Measurements from ENCODE around the gene HKDC1.

HKDC1 gene

DNA sequence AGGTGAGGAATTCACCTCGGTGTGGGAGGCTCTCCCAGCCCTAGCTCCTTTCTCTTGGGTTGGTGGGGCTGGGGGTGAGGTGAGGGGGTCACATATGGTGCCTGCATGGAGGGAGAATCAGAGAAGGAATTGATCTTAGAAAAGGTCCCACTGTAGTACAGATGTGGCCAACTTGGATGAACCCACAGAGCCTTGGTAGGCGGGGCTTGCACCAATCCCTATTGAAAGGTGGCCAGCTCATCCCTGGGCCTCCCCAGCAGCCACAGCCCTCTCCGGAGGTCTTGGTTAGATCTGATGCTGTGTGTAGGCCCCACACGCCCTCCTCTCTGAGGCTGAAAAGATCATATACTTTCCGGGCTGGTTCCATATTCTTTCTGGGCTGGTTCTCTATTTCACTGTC lies 19.0 kb downstream of the HKDC1 start:
- TF ChIP-seq ZNF560 (tag by site-specific recombination; IDR thresholded peaks at IDR 0.05; ENCODE audit: borderline replicate concordance), result no peak
- TF ChIP-seq ZNF274 (IDR thresholded peaks at IDR 0.05; ENCODE audit: low read length), result no peak
- TF ChIP-seq ZNF274 (tag by site-specific recombination; IDR thresholded peaks at IDR 0.05; ENCODE audit: borderline replicate concordance), result no peak
- TF ChIP-seq, protein P1, sequence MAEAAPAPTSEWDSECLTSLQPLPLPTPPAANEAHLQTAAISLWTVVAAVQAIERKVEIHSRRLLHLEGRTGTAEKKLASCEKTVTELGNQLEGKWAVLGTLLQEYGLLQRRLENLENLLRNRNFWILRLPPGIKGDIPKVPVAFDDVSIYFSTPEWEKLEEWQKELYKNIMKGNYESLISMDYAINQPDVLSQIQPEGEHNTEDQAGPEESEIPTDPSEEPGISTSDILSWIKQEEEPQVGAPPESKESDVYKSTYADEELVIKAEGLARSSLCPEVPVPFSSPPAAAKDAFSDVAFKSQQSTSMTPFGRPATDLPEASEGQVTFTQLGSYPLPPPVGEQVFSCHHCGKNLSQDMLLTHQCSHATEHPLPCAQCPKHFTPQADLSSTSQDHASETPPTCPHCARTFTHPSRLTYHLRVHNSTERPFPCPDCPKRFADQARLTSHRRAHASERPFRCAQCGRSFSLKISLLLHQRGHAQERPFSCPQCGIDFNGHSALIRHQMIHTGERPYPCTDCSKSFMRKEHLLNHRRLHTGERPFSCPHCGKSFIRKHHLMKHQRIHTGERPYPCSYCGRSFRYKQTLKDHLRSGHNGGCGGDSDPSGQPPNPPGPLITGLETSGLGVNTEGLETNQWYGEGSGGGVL (tag by site-specific recombination; IDR thresholded peaks at IDR 0.05), result no peak
- no peak for TF ChIP-seq OVOL3 (tag by site-specific recombination; IDR thresholded peaks at IDR 0.05)
- TF ChIP-seq, protein P2, sequence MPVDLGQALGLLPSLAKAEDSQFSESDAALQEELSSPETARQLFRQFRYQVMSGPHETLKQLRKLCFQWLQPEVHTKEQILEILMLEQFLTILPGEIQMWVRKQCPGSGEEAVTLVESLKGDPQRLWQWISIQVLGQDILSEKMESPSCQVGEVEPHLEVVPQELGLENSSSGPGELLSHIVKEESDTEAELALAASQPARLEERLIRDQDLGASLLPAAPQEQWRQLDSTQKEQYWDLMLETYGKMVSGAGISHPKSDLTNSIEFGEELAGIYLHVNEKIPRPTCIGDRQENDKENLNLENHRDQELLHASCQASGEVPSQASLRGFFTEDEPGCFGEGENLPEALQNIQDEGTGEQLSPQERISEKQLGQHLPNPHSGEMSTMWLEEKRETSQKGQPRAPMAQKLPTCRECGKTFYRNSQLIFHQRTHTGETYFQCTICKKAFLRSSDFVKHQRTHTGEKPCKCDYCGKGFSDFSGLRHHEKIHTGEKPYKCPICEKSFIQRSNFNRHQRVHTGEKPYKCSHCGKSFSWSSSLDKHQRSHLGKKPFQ (tag by site-specific recombination; IDR thresholded peaks at IDR 0.05), result no peak
- no peak for TF ChIP-seq GLIS1 (tag by site-specific recombination; IDR thresholded peaks at IDR 0.05)
- no peak for TF ChIP-seq ZNF626 (tag by site-specific recombination; IDR thresholded peaks at IDR 0.05)
- no peak for TF ChIP-seq KLF10 (tag by site-specific recombination; IDR thresholded peaks at IDR 0.05)
- no peak for TF ChIP-seq ZNF37A (tag by site-specific recombination; IDR thresholded peaks at IDR 0.05)
- TF ChIP-seq ZBTB7A (tag by site-specific recombination; IDR thresholded peaks at IDR 0.05; ENCODE audit: low read depth), result no peak
- no peak for TF ChIP-seq ZBTB20 (tag by site-specific recombination; IDR thresholded peaks at IDR 0.05)
- no peak for TF ChIP-seq ZNF623 (tag by site-specific recombination; IDR thresholded peaks at IDR 0.05)
- no peak for TF ChIP-seq KLF8 (tag by site-specific recombination; IDR thresholded peaks at IDR 0.05)
- no peak for TF ChIP-seq ZNF654 (tag by site-specific recombination; IDR thresholded peaks at IDR 0.05; ENCODE audit: low read depth)
- ChIA-PET CTCF (interaction anchor here (0.6 to 7.5 kb wide), 9 partner anchors 10 to 174 kb away, joined by 3 to 147 read pairs (median 5); no protein-coding TSS in a partner anchor), POLR2A (interaction anchor here (1.6 kb wide), 1 partner anchor 151 kb away, joined by 4 read pairs; no protein-coding TSS in a partner anchor)
- H3K4me1 ChIP-seq (ENCODE audit: control insufficient read depth, insufficient read depth, low read length), result no peaks in the 10 kb centered on the region
- no peaks in the 10 kb centered on the region for H3K36me3 ChIP-seq (ENCODE audit: control insufficient read depth in 2 of 2, insufficient read depth in 1 of 2, low read length in 2 of 2)
- H3K4me3 ChIP-seq (ENCODE audit: low read depth, low read length), result no peak overlapping the region
- no peak overlapping the region for H3K27ac ChIP-seq (ENCODE audit: extremely low read depth, low read depth, low read length)
- H3K9me3 ChIP-seq (ENCODE audit: control insufficient read depth, insufficient read depth, low read depth, low read length), result no peaks in the 10 kb centered on the region

DNA sequence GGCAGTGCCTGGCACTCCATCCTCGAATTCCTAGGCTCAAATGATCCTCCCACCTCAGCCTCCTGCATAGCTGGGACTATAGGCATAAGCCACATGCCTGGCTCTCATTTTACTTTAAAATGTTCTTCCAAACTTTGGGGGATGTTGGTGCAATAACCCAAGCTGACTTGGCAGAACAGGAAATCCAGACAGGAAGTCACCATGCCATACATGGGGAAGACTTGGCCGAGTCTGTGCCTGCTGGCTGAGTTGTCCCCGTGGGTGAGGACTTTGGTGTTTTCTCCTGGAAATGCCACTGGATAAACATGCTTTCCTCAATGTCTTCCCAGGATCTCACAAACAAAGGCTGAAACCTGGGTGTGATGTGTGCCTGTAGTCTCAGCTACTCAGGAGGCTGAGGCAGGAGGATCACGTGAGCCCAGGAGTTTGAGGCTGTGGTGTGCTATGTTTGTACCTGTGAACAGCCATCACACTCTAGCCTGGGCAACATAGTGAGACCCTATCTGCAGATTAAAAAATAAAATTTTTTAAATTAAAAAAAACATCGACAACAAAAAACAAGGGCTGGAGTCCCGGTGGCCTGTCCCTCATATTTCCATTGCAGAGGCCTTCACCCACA lies 19.8 kb downstream of the HKDC1 start:
- no peaks in the 10 kb centered on the region for H3K4me1 ChIP-seq (ENCODE audit: control insufficient read depth, insufficient read depth, low read length)
- H3K4me3 ChIP-seq (ENCODE audit: low read depth, low read length), result no peak overlapping the region
- POLR2A ChIA-PET, result no interaction called here
- H3K27ac ChIP-seq (ENCODE audit: extremely low read depth, low read depth, low read length), result no peak overlapping the region
- no peaks in the 10 kb centered on the region for H3K9me3 ChIP-seq (ENCODE audit: control insufficient read depth, insufficient read depth, low read depth, low read length)
- peak; percentile 48; the same call in 1 of the 2 replicates for TF ChIP-seq ZNF121 (tag by site-specific recombination; IDR thresholded peaks at IDR 0.05)
- TF ChIP-seq, protein P3, sequence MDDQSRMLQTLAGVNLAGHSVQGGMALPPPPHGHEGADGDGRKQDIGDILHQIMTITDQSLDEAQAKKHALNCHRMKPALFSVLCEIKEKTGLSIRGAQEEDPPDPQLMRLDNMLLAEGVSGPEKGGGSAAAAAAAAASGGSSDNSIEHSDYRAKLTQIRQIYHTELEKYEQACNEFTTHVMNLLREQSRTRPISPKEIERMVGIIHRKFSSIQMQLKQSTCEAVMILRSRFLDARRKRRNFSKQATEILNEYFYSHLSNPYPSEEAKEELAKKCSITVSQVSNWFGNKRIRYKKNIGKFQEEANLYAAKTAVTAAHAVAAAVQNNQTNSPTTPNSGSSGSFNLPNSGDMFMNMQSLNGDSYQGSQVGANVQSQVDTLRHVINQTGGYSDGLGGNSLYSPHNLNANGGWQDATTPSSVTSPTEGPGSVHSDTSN (CRISPR knock-in tag; IDR thresholded peaks at IDR 0.05), result no peak
- CTCF ChIA-PET, result interaction anchor here (0.6 to 7.5 kb wide), 5 partner anchors 10 to 168 kb away, joined by 3 to 147 read pairs (median 11); no protein-coding TSS in a partner anchor
- no peaks in the 10 kb centered on the region for H3K36me3 ChIP-seq (ENCODE audit: control insufficient read depth in 2 of 2, insufficient read depth in 1 of 2, low read length in 2 of 2)

DNA sequence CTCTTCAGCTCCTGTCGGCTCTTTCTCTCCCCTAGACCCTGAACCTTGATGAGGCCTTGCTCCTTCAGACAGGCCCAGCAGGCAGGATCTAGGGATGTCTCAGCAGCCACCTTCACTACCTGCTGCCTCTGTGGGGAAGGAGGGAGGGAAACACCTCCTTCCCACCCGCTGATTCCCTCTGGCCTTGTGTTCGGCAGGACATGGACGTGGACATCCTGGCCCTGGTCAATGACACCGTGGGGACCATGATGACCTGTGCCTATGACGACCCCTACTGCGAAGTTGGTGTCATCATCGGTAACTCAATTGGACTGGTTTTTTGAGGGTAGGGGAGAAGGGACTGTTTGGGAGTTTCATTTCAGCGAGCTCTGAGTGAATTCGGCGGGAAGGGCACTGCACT lies 20.3 kb downstream of the HKDC1 start:
- Histone ChIP-seq H3K27ac (ENCODE audit: extremely low read depth, low read depth, low read length) (no peak overlapping the region), H3K4me3 (ENCODE audit: low read depth, low read length) (no peak overlapping the region), H3K36me3 (ENCODE audit: control insufficient read depth in 2 of 2, insufficient read depth in 1 of 2, low read length in 2 of 2) (no peaks in the 10 kb centered on the region), H3K4me1 (ENCODE audit: control insufficient read depth, insufficient read depth, low read length) (no peaks in the 10 kb centered on the region), H3K9me3 (ENCODE audit: control insufficient read depth, insufficient read depth, low read depth, low read length) (no peaks in the 10 kb centered on the region)
- ChIA-PET POLR2A (no interaction called here), CTCF (interaction anchor here (0.6 to 7.5 kb wide), 3 partner anchors 151 to 397 kb away, joined by 4 to 147 read pairs (median 22); no protein-coding TSS in a partner anchor)
- TF ChIP-seq ZNF121 (tag by site-specific recombination; IDR thresholded peaks at IDR 0.05) (no peak), HOXD13 (CRISPR knock-in tag; IDR thresholded peaks at IDR 0.05; ENCODE audit: borderline replicate concordance) (no peak)
- TF ChIP-seq, protein P4, sequence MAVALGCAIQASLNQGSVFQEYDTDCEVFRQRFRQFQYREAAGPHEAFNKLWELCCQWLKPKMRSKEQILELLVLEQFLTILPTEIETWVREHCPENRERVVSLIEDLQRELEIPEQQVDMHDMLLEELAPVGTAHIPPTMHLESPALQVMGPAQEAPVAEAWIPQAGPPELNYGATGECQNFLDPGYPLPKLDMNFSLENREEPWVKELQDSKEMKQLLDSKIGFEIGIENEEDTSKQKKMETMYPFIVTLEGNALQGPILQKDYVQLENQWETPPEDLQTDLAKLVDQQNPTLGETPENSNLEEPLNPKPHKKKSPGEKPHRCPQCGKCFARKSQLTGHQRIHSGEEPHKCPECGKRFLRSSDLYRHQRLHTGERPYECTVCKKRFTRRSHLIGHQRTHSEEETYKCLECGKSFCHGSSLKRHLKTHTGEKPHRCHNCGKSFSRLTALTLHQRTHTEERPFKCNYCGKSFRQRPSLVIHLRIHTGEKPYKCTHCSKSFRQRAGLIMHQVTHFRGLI (tag by site-specific recombination; IDR thresholded peaks at IDR 0.05), result no peak
- TF ChIP-seq, protein P5, sequence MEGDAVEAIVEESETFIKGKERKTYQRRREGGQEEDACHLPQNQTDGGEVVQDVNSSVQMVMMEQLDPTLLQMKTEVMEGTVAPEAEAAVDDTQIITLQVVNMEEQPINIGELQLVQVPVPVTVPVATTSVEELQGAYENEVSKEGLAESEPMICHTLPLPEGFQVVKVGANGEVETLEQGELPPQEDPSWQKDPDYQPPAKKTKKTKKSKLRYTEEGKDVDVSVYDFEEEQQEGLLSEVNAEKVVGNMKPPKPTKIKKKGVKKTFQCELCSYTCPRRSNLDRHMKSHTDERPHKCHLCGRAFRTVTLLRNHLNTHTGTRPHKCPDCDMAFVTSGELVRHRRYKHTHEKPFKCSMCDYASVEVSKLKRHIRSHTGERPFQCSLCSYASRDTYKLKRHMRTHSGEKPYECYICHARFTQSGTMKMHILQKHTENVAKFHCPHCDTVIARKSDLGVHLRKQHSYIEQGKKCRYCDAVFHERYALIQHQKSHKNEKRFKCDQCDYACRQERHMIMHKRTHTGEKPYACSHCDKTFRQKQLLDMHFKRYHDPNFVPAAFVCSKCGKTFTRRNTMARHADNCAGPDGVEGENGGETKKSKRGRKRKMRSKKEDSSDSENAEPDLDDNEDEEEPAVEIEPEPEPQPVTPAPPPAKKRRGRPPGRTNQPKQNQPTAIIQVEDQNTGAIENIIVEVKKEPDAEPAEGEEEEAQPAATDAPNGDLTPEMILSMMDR (tag by site-specific recombination; IDR thresholded peaks at IDR 0.05), result no peak
- TF ChIP-seq, protein P6, sequence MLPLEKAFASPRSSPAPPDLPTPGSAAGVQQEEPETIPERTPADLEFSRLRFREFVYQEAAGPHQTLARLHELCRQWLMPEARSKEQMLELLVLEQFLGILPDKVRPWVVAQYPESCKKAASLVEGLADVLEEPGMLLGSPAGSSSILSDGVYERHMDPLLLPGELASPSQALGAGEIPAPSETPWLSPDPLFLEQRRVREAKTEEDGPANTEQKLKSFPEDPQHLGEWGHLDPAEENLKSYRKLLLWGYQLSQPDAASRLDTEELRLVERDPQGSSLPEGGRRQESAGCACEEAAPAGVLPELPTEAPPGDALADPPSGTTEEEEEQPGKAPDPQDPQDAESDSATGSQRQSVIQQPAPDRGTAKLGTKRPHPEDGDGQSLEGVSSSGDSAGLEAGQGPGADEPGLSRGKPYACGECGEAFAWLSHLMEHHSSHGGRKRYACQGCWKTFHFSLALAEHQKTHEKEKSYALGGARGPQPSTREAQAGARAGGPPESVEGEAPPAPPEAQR (tag by site-specific recombination; IDR thresholded peaks at IDR 0.05), result no peak
